Activated naive CD8-positive, alpha-beta T cell treated with anti-CD3 and anti-CD28 coated beads, Interleukin-2, amount 10 ng/mL, durations not matched to agents 7 days and 5 days (primary cell): ENCODE measurements around the gene CDK6. TPM values are rescaled to one million over a fixed set of nuclear protein-coding genes. Genes with fewer than 3 reads are reported as not detected.

Experiments
- ATAC-seq: fragments of 150-1000 bp; cut with Tn5 transposase; one replicate; pipeline ENCODE4 v1.10.0; 2021; ENCODE audit warnings: low read depth, moderate library complexity
- POLR2A ChIA-PET: fragments of 350-600 bp; sonication (Branson Sonifier 250); formaldehyde crosslinking; loops from one replicate; lab custom pipeline; 2021; ENCODE audit warnings: antibody characterized with exemption; lab: Charles Lee
- DNase-seq: peaks from one replicate; pipeline ENCODE4 v3.0.0; 2021
- H3K27ac Mint-ChIP-seq: one replicate; pipeline ENCODE4 v1.8.0; 2022; ENCODE audit warnings: mild to moderate bottlenecking, mixed read lengths
- H3K27me3 Mint-ChIP-seq: one replicate; pipeline ENCODE4 v1.8.0; 2022; ENCODE audit warnings: mild to moderate bottlenecking, moderate library complexity, mixed read lengths
- H3K36me3 Mint-ChIP-seq: one replicate; pipeline ENCODE4 v1.8.0; 2021; ENCODE audit warnings: mild to moderate bottlenecking, mixed read lengths
- H3K4me1 Mint-ChIP-seq: one replicate; pipeline ENCODE4 v1.8.0; 2021; ENCODE audit warnings: mixed read lengths
- H3K4me3 Mint-ChIP-seq: one replicate; pipeline ENCODE4 v1.8.0; 2022; ENCODE audit warnings: mild to moderate bottlenecking, moderate library complexity, mixed read lengths
- H3K9me3 Mint-ChIP-seq: one replicate; pipeline ENCODE4 v1.8.0; 2021; ENCODE audit warnings: mixed read lengths
- total RNA-seq, 2 experiments: library from RNA; stranded (reverse); gene quantifications; one replicate each; pipeline ENCODE4 v1.2.3, GENCODE V29; 2021

Gene CDK6
- total RNA-seq, 2 experiments from 2014 or later: 98.6 to 99.8 TPM

DNA sequence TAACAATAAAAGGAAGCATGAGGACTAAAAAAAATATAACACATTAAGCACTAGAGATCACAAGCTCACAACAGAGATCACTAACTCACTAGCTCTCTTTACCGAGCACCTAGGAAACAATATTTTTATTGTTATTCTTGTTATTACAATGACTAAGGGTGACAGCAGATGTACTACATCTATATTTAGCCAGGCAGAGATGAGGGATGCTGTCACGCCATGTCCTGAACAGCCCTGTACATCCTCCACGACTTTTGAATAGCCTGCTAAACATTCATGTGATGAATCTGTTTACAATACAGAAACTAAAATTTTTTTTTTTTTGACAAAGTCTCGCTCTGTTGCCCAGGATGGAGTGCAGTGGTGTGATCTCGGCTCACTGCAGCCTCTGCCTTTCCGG, 268.9 kb downstream of the CDK6 start:
- Mint-ChIP-seq H3K4me1 (no peaks in the 10 kb centered on the region), H3K27me3 (no peaks in the 10 kb centered on the region), H3K27ac (no peak overlapping the region), H3K9me3 (no peaks in the 10 kb centered on the region), H3K36me3 (peaks cover 15% of the 10 kb centered on the region), H3K4me3 (no peak overlapping the region)
- no peak for ATAC-seq
- POLR2A ChIA-PET: no interaction called here
- no peak for DNase-seq

DNA sequence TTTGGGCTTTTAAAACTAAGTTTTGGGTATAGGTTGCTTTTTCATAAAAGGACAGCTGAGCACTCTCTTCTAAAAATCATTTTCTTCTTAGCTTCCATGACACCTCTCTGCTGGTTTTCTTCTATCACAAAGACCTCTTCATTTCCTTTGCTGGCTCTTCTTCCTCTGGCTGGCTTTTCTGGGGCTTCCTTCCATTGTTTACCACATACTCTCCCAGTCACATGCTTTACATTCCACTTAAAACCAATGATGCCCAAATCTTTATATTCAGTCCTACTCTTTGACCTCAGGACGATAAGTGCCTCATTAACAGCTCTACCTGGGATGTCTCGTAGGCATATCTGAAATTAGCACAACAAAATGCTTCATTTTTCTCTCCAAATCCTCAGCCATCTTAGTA, 273.0 kb downstream of the CDK6 start:
- Mint-ChIP-seq H3K4me1 (no peaks in the 10 kb centered on the region), H3K27ac (no peak overlapping the region), H3K27me3 (no peaks in the 10 kb centered on the region), H3K36me3 (peaks cover 11% of the 10 kb centered on the region), H3K9me3 (no peaks in the 10 kb centered on the region), H3K4me3 (no peak overlapping the region)
- DNase-seq (no peak), ATAC-seq (no peak)
- POLR2A ChIA-PET: interaction anchor here (0.7 to 1.3 kb wide), 2 partner anchors 26 to 35 kb away, joined by 3 read pairs; partner anchors contain the start of genes PEX1 and RBM48

DNA sequence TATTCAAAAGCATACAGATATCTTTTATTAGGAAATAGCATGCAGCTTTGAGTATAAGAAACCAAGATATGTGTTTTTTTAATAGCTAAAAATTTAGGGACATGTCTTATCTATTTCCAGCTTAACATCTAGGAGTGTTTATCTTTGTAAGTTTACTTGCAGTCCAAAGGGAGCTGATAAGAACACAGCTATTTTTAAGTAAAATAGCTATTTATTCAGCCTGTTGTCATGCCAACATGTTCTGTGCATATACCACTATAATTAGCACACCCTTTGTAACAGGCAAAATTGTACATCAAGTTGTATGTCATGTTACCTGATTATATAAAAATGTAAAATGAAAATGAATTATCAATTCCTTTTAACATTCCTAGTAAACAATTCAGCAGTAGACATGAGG, 275.8 kb downstream of the CDK6 start:
- POLR2A ChIA-PET: no interaction called here
- ATAC-seq (no peak), DNase-seq (no peak)
- no peaks in the 10 kb centered on the region for H3K27me3 Mint-ChIP-seq
- no peaks in the 10 kb centered on the region for H3K4me1 Mint-ChIP-seq
- H3K9me3 Mint-ChIP-seq: no peaks in the 10 kb centered on the region
- H3K4me3 Mint-ChIP-seq: no peak overlapping the region
- no peak overlapping the region for H3K27ac Mint-ChIP-seq
- H3K36me3 Mint-ChIP-seq: peaks cover 7% of the 10 kb centered on the region

DNA sequence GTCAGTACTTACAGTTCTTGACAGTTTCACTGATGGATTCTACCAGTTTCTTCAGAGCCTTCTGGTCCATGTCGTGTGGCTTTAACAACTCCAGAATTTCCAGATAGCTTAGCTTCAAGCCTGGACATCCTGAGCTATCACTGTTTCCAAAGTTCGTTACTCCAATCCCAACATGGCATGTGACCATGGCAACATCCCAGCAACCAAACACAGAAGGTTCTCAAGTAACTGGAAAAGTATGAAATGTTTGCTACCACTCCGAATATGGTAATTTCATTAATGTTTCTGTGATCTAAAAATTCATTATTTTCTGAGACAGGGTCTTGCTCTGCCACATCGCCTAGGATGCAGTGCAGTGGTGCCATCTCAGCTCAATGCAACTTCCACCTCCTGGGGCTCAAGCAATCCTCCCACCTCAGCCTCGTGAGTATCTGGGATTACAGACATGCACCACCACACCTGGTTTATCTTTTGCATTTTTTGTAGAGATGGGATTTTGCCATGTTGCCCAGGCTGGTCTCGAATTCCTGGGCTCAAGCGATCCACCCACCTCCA, 278.5 kb downstream of the CDK6 start:
- H3K27me3 Mint-ChIP-seq: peaks cover 4% of the 10 kb centered on the region
- H3K4me3 Mint-ChIP-seq: no peak overlapping the region
- POLR2A ChIA-PET: interaction anchor here (0.5 kb wide), 1 partner anchor 275 kb away, joined by 3 read pairs; no protein-coding TSS in a partner anchor
- no peaks in the 10 kb centered on the region for H3K9me3 Mint-ChIP-seq
- no peak for DNase-seq
- no peak for ATAC-seq
- no peaks in the 10 kb centered on the region for H3K4me1 Mint-ChIP-seq
- no peak overlapping the region for H3K27ac Mint-ChIP-seq
- H3K36me3 Mint-ChIP-seq: peaks cover 3% of the 10 kb centered on the region

DNA sequence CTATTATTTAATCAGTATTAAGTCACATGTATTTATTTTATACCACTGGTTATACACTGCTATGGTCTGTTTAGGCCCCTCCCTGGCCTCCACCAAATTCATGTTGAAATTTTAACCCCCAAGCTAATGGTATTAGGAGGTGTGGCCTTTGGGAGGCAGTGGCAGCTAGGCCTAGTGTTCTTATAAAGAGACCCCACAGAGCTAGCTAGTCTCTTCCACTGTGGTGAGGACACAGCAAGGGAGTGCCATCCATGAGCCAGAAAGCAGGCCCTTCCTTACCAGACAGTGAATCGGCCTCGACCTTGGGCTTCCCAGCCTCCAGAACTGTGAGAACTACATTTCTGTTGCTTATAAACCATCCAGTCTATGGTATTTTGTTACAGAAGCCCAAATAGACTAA, 279.1 kb downstream of the CDK6 start:
- Mint-ChIP-seq H3K4me3 (no peak overlapping the region), H3K27me3 (peaks cover 4% of the 10 kb centered on the region), H3K9me3 (no peaks in the 10 kb centered on the region), H3K27ac (no peak overlapping the region), H3K4me1 (no peaks in the 10 kb centered on the region), H3K36me3 (peaks cover 2% of the 10 kb centered on the region)
- POLR2A ChIA-PET: no interaction called here
- ATAC-seq (no peak), DNase-seq (no peak)

Other genes with a start within 250 kb of the CDK6 start
- 10 to 100 TPM; 32.3 to 33.3 TPM for gene FAM133B, start 246.2 kb downstream of the CDK6 start, total RNA-seq